GM10847 (cell line): ENCODE data around the gene TAF5L.

Experiments used
- POLR2A ChIP-seq: IDR thresholded peaks from 2 replicates; pipeline ENCODE4 v1.6.1; 2011; ENCODE audit not compliant: insufficient read length; ENCODE audit errors: extremely low read depth

Gene TAF5L

GRCh38 chr1:229593800-229594199 lies 32.1 kb downstream of the TAF5L start:
- no peak for TF ChIP-seq POLR2A

GRCh38 chr1:229590119-229590518 lies 35.8 kb downstream of the TAF5L start:
- TF ChIP-seq POLR2A = no peak

GRCh38 chr1:229585338-229585737 lies 40.6 kb downstream of the TAF5L start:
- no peak for TF ChIP-seq POLR2A

- no peak for TF ChIP-seq POLR2A
Observed at GRCh38 chr1:229582715-229583114, 43.2 kb downstream of the TAF5L start.

GRCh38 chr1:229582011-229582694 lies 43.8 kb downstream of the TAF5L start:
- TF ChIP-seq POLR2A = no peak

- TF ChIP-seq POLR2A = no peak
Observed at GRCh38 chr1:229581485-229581884, 44.4 kb downstream of the TAF5L start.

- no peak for TF ChIP-seq POLR2A
Observed at GRCh38 chr1:229579059-229579673, 46.8 kb downstream of the TAF5L start.

- TF ChIP-seq POLR2A = no peak
Observed at GRCh38 chr1:229578168-229579058, 47.5 kb downstream of the TAF5L start.

- no peak for TF ChIP-seq POLR2A
Observed at GRCh38 chr1:229574679-229575442, 51.1 kb downstream of the TAF5L start.

- no peak for TF ChIP-seq POLR2A
Observed at GRCh38 chr1:229572286-229572685, 53.6 kb downstream of the TAF5L start.

GRCh38 chr1:229570891-229571516 lies 54.9 kb downstream of the TAF5L start:
- no peak for TF ChIP-seq POLR2A

- TF ChIP-seq POLR2A = no peak
Observed at GRCh38 chr1:229570305-229570704, 55.6 kb downstream of the TAF5L start.

- no peak for TF ChIP-seq POLR2A
Observed at GRCh38 chr1:229567109-229567868, 58.6 kb downstream of the TAF5L start.

- no peak for TF ChIP-seq POLR2A
Observed at GRCh38 chr1:229563701-229564100, 62.2 kb downstream of the TAF5L start.

- no peak for TF ChIP-seq POLR2A
Observed at GRCh38 chr1:229563241-229563640, 62.7 kb downstream of the TAF5L start.

- TF ChIP-seq POLR2A = no peak
Observed at GRCh38 chr1:229562686-229563085, 63.2 kb downstream of the TAF5L start.
